ENCODE data around the gene NKAIN4. TPM values are rescaled to one million over a fixed set of nuclear protein-coding genes. Genes with fewer than 3 reads are reported as not detected.

Gene NKAIN4
- total RNA-seq, 2 experiments from 2014 or later, result not detected

DNA sequence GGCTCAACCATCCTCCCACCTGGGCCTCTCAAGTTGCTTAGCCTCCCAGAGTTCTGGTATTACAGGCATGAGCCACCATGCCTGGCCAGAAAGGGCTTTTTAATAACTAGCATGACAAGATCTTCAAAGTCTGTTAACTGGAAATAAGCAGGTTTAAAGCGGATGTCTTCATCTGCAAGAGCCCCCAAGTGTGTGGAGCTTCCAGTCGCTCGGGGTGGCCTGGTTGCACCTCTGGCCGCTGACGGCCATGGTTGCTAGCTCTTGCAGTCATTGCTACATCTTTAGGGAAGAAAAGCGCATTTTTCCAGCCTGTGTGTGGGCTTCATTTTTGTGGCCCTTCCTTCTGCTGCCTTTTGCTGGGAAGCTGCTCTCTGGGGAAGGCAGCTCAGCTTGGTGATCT is 26.1 kb upstream of the NKAIN4 start:
- Mint-ChIP-seq H3K4me3 (no peak overlapping the region), H3K27me3 (ENCODE audit: low read depth) (no peaks in the 10 kb centered on the region), H3K9me3 (ENCODE audit: insufficient read depth) (no peaks in the 10 kb centered on the region), H3K36me3 (ENCODE audit: low read depth) (peaks cover 13% of the 10 kb centered on the region), H3K4me1 (ENCODE audit: low read depth) (peaks cover 6% of the 10 kb centered on the region), H3K27ac (peak overlapping the region; percentile 46)
- ChIA-PET POLR2A (interaction anchor here (1.1 kb wide), 1 partner anchor 16 kb away, joined by 4 read pairs; no protein-coding TSS in a partner anchor), CTCF (interaction anchor here (0.6 to 3.0 kb wide), 3 partner anchors 10 to 874 kb away, joined by 3 to 14 read pairs (median 3); no protein-coding TSS in a partner anchor)
- no peak for ATAC-seq
- no peak for DNase-seq

GRCh38 chr20:63279931-63280330 is 25.7 kb upstream of the NKAIN4 start:
- H3K27ac Mint-ChIP-seq, result no peak overlapping the region
- DNase-seq (no peak), ATAC-seq (no peak)
- ChIA-PET POLR2A (no interaction called here), CTCF (interaction anchor here (0.6 to 3.0 kb wide), 3 partner anchors 11 to 875 kb away, joined by 3 to 14 read pairs (median 3); no protein-coding TSS in a partner anchor)
- H3K9me3 Mint-ChIP-seq (ENCODE audit: insufficient read depth), result no peaks in the 10 kb centered on the region
- peaks cover 13% of the 10 kb centered on the region for H3K36me3 Mint-ChIP-seq (ENCODE audit: low read depth)
- peaks cover 10% of the 10 kb centered on the region for H3K4me1 Mint-ChIP-seq (ENCODE audit: low read depth)
- H3K27me3 Mint-ChIP-seq (ENCODE audit: low read depth), result no peaks in the 10 kb centered on the region
- H3K4me3 Mint-ChIP-seq, result no peak overlapping the region

DNA sequence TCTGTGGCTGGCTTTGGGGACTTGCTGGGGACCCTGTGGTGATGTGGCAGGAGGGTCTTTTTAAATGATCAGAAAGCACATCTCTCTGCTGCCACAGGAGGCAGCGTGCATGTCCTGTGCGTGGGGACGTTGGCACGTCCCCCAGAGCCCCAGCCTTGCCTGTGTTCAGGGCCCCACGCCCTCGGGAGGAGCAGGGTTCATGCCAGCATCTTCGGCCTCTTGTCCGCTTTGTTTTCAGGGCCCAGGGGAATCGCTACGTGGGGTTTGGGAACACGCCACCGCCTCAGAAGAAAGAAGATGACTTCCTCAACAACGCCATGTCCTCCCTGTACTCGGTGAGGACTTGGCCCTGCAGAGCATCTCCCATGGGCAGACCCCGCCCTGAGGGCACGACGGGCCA is 24.4 kb upstream of the NKAIN4 start:
- ATAC-seq (no peak), DNase-seq (no peak)
- ChIA-PET CTCF (no interaction called here), POLR2A (no interaction called here)
- peaks cover 13% of the 10 kb centered on the region for H3K36me3 Mint-ChIP-seq (ENCODE audit: low read depth)
- no peaks in the 10 kb centered on the region for H3K27me3 Mint-ChIP-seq (ENCODE audit: low read depth)
- H3K9me3 Mint-ChIP-seq (ENCODE audit: insufficient read depth), result no peaks in the 10 kb centered on the region
- H3K27ac Mint-ChIP-seq, result no peak overlapping the region
- H3K4me1 Mint-ChIP-seq (ENCODE audit: low read depth), result peaks cover 18% of the 10 kb centered on the region
- no peak overlapping the region for H3K4me3 Mint-ChIP-seq

DNA sequence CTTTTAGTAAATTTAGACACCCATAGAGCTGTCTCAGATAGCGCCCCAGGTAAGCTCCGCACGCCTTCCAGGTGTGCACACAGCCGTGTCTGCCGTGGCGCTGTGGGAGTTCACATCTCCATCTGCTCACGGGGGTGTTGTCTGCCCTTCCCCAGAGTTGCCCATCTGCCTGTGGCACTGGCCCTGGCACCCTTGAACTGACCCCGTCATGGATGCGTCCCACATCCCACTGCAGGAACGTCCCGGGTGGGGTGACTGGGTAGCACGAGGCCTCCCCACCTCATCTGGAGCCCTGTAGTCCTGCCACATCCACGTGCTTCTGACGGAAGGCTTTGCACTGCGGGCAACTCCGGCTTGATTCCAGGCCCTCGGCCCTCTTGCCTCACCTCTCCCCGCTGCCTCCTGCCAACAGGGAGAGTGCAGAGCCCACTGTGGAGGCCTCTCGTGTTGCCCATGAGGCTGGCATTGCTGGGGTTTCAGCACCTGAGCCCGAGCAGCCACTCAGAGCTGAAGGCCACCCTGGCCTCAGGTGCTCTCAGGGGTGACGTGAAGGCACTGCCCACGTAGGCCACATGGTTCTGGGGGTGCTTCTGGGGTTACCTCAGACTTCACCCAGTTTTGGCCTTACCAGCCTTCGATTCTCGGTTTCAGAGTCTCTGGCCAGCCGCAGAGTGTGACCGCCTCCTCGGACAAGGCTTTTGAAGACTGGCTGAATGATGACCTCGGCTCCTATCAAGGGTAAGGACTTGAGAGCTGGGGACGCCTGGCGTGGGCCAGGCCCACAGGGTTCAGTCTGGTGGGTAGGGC is 23.4 kb upstream of the NKAIN4 start:
- Mint-ChIP-seq H3K36me3 (ENCODE audit: low read depth) (peaks cover 13% of the 10 kb centered on the region), H3K4me1 (ENCODE audit: low read depth) (peaks cover 21% of the 10 kb centered on the region), H3K4me3 (no peak overlapping the region), H3K9me3 (ENCODE audit: insufficient read depth) (no peaks in the 10 kb centered on the region), H3K27me3 (ENCODE audit: low read depth) (no peaks in the 10 kb centered on the region), H3K27ac (no peak overlapping the region)
- DNase-seq (no peak), ATAC-seq (no peak)
- CTCF ChIA-PET, result no interaction called here
- POLR2A ChIA-PET, result interaction anchor here (0.7 kb wide), 1 partner anchor 9 kb away, joined by 3 read pairs; no protein-coding TSS in a partner anchor

DNA sequence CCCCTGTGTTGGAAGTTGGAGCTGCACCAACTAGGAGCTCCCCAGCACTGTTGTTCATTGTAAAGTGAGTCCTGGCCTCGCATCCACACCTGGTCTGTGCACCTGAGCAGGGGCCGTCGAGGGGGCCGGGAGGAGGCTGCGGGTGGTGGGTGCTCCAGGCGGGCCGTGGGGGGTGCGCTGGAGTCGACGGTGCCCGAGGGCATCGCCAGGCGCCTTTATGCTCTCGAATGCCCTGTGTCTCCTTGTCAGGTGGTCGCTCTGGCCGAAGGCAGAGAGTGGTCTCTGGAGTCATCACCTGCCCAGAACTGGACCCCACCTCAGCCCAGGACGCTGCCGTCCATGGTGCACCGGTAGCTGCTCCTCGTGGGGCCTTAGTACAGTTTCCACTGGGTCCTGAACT is 22.7 kb upstream of the NKAIN4 start:
- Mint-ChIP-seq H3K4me1 (ENCODE audit: low read depth) (peaks cover 21% of the 10 kb centered on the region), H3K36me3 (ENCODE audit: low read depth) (peaks cover 13% of the 10 kb centered on the region), H3K27me3 (ENCODE audit: low read depth) (no peaks in the 10 kb centered on the region), H3K9me3 (ENCODE audit: insufficient read depth) (no peaks in the 10 kb centered on the region), H3K4me3 (no peak overlapping the region), H3K27ac (no peak overlapping the region)
- ChIA-PET POLR2A (interaction anchor here (0.7 kb wide), 1 partner anchor 10 kb away, joined by 3 read pairs; no protein-coding TSS in a partner anchor), CTCF (no interaction called here)
- no peak for DNase-seq
- ATAC-seq, result no peak

DNA sequence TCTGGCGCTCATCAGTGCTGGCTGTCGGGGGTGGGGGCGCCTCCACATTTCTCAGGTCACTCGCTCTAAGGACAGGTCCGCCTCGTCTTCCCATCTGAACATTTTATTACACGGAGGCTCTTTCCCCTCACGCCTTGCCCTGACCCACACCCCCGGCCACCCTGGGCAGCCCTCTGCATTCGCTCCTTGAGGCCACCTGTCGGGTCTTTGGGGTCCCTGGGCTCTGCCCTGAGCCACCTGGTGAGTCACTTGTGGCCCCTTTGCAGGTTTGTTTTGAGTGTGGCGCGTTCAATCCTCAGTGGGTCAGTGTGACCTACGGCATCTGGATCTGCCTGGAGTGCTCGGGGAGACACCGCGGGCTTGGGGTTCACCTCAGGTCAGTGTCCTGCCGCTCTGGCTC is 21.6 kb upstream of the NKAIN4 start:
- DNase-seq (no peak), ATAC-seq (no peak)
- H3K9me3 Mint-ChIP-seq (ENCODE audit: insufficient read depth), result no peaks in the 10 kb centered on the region
- no peak overlapping the region for H3K4me3 Mint-ChIP-seq
- H3K36me3 Mint-ChIP-seq (ENCODE audit: low read depth), result peaks cover 12% of the 10 kb centered on the region
- POLR2A ChIA-PET, result no interaction called here
- H3K27ac Mint-ChIP-seq, result no peak overlapping the region
- H3K4me1 Mint-ChIP-seq (ENCODE audit: low read depth), result peaks cover 25% of the 10 kb centered on the region
- CTCF ChIA-PET, result no interaction called here
- H3K27me3 Mint-ChIP-seq (ENCODE audit: low read depth), result no peaks in the 10 kb centered on the region

DNA sequence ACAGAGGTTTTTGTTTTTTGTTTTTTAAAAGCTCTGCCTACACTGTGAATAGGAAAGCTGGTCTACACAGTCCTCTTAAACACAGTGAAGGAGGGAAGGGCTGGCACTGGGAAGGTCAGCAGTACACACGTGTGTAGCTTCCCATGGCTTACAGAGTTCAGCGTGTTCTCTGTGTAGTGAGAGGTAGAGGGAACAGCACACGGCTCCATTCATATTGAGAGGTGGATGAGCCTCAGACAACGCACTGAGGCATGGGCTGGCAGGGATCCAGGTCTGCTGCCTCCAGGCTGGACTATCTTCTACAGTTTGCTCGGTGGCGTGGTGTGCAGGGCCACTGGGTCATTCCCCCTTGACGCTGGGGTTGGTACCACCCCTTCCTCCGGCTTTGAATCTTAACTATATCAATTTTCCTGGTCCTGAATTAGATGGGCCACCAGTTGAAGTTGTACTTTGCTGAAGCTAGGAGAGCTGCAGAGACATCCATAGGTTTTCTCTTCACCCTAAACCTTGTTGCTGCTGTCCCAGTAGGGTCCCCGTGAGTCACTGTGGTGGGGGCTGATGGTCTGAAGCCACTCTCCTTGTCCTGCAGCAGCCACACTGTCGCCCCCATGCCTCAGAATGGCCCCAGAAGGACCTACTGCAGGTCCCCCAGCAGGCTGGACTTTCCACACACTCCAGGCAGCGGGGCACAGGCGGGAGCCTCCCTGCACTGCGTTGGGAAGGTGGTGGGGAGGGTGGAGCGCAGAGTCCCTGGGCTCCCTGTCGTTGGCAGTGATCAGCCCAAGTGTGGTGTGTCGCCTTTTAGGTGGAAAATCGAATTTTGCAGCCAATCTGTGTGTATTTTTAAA is 20.3 kb upstream of the NKAIN4 start:
- Mint-ChIP-seq H3K9me3 (ENCODE audit: insufficient read depth) (no peaks in the 10 kb centered on the region), H3K4me1 (ENCODE audit: low read depth) (peaks cover 25% of the 10 kb centered on the region), H3K36me3 (ENCODE audit: low read depth) (peaks cover 9% of the 10 kb centered on the region), H3K27me3 (ENCODE audit: low read depth) (no peaks in the 10 kb centered on the region), H3K4me3 (peak overlapping the region; percentile 36), H3K27ac (no peak overlapping the region)
- DNase-seq, result no peak
- ChIA-PET CTCF (no interaction called here), POLR2A (no interaction called here)
- no peak for ATAC-seq

GRCh38 chr20:63273635-63274380 is 19.5 kb upstream of the NKAIN4 start:
- Mint-ChIP-seq H3K27me3 (ENCODE audit: low read depth) (no peaks in the 10 kb centered on the region), H3K9me3 (ENCODE audit: insufficient read depth) (no peaks in the 10 kb centered on the region), H3K4me1 (ENCODE audit: low read depth) (peaks cover 25% of the 10 kb centered on the region), H3K36me3 (ENCODE audit: low read depth) (peaks cover 9% of the 10 kb centered on the region), H3K27ac (peak overlapping the region; percentile 84), H3K4me3 (peak overlapping the region; percentile 86)
- POLR2A ChIA-PET, result interaction anchor here (1.5 to 1.7 kb wide), 2 partner anchors 10 to 59 kb away, joined by 4 to 7 read pairs; no protein-coding TSS in a partner anchor
- ATAC-seq, result no peak
- CTCF ChIA-PET, result no interaction called here
- no peak for DNase-seq

- no peaks in the 10 kb centered on the region for H3K9me3 Mint-ChIP-seq (ENCODE audit: insufficient read depth)
- H3K4me1 Mint-ChIP-seq (ENCODE audit: low read depth), result peaks cover 25% of the 10 kb centered on the region
- ChIA-PET CTCF (interaction anchor here (1.1 kb wide), 2 partner anchors 11 to 37 kb away, joined by 4 read pairs; no protein-coding TSS in a partner anchor), POLR2A (interaction anchor here (1.5 to 1.7 kb wide), 2 partner anchors 11 to 58 kb away, joined by 4 to 7 read pairs; no protein-coding TSS in a partner anchor)
- peak overlapping the region; percentile 86 for H3K4me3 Mint-ChIP-seq
- H3K36me3 Mint-ChIP-seq (ENCODE audit: low read depth), result peaks cover 4% of the 10 kb centered on the region
- peak overlapping the region; percentile 84 for H3K27ac Mint-ChIP-seq
- ATAC-seq (peak; percentile 3), DNase-seq (no peak)
- H3K27me3 Mint-ChIP-seq (ENCODE audit: low read depth), result no peaks in the 10 kb centered on the region
Measured at GRCh38 chr20:63273059-63273579, 18.9 kb upstream of the NKAIN4 start.

DNA sequence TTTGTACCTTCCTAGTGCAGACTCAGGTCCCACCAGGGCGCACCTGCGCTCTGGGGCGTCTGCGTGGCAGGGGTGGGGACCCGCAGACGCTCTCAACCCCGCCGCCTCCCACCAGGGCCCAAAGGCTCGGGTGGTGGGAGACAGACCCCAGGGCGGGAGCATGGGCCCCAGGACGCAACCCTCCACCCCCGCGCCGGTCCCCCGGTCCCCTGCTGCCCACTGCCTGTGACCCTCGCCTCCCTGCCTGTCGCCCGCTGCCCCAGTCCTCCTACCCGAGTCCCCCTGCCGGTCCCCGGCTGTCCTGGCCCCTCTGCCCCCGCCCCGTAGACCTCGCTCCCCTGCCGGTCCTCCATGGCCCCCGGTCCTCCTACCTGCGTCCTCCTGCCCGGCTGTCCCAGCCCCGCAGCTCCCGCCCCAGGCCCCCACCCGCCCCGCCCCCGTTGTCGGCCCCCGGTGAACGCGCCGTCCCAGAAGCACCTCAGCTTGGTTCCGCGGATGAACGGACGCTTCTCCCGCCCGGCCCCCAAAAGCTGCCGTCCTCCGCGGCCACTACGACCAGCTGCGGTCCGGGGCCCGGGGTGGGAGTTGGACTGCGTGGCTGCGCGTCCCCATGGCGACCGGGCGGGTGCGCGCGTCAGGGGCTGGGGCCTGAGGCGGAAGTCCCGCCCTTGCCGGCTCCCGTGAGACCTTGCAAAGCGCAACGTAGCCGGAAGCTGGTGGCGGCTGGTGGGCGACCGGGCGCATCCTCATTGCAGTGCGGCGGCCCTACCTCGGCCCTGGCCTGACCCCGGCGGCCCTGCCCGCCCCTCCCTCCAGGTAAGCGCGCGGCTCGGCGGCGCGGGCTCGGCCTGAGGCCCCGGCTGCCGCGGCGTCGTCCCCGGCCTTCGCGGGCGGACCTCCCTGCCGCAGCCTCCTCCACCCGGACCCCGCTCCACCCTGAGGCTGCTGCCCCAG is 18.1 kb upstream of the NKAIN4 start, which contains the start of gene ARFGAP1:
TSS of gene ARFGAP1 (plus strand) at position 709 of the 954 bp plus-strand sequence. CDS start 2,768 bp downstream, outside the sequence.
- ATAC-seq, result peak; percentile 96
- POLR2A ChIA-PET, result interaction anchor here (1.5 to 1.7 kb wide), 2 partner anchors 11 to 57 kb away, joined by 4 to 7 read pairs; no protein-coding TSS in a partner anchor
- Mint-ChIP-seq H3K9me3 (ENCODE audit: insufficient read depth) (no peaks in the 10 kb centered on the region), H3K4me1 (ENCODE audit: low read depth) (peaks cover 25% of the 10 kb centered on the region), H3K36me3 (ENCODE audit: low read depth) (peaks cover 3% of the 10 kb centered on the region), H3K27me3 (ENCODE audit: low read depth) (no peaks in the 10 kb centered on the region), H3K4me3 (peak within 1 kb of the TSS; percentile 86), H3K27ac (peak within 1 kb of the TSS; percentile 84)
- CTCF ChIA-PET, result interaction anchor here (1.1 to 1.9 kb wide), 3 partner anchors 12 to 49 kb away, joined by 4 to 7 read pairs (median 4); no protein-coding TSS in a partner anchor
- peak; percentile 93 for DNase-seq
